Caco-2 (cell line): ENCODE measurements around the gene ADARB1. TPM values are rescaled to one million over a fixed set of nuclear protein-coding genes. Genes with fewer than 3 reads are reported as not detected.

Source experiments
- BruUV-seq: library from RNA; stranded (reverse); fragments of 400-500 nt; replicated peaks from 2 replicates; lab custom pipeline; 2021; lab: Mats Ljungman, UMichigan
- CTCF ChIA-PET: fragments of 300-600 bp; sonication (Branson Sonifier 250); formaldehyde crosslinking; loops from one replicate; lab custom pipeline; 2022; ENCODE audit warnings: antibody characterized with exemption; lab: Charles Lee
- POLR2A ChIA-PET: fragments of 300-600 bp; sonication (Branson Sonifier 250); formaldehyde crosslinking; loops from one replicate; lab custom pipeline; 2022; ENCODE audit warnings: antibody characterized with exemption; lab: Charles Lee
- DNase-seq, 2 experiments: peaks; one replicate each; pipeline versions ENCODE4 v3.0.0 to v3.0.0-alpha.2; 2020 to 2022
- H3K27me3 ChIP-seq: replicated peaks from 2 replicates; pipeline ENCODE4 v1.6.0; 2011; ENCODE audit warnings: low read length; ENCODE audit not compliant: control insufficient read depth, insufficient read depth
- H3K36me3 ChIP-seq: 2 replicates; pipeline ENCODE4 v1.5.1; 2011; ENCODE audit warnings: low read length; ENCODE audit not compliant: control insufficient read depth, insufficient read depth
- H3K4me1 ChIP-seq: fragments of 250-450 bp; sonication (Bioruptor Pico); 2 replicates; pipeline ENCODE4 v1.5.1; 2020; ENCODE audit warnings: mild to moderate bottlenecking
- H3K4me3 ChIP-seq: 2 replicates; pipeline ENCODE4 v1.5.1; 2011; ENCODE audit warnings: low read depth, mild to moderate bottlenecking, control low read depth, low read length
- H3K9me3 ChIP-seq: fragments of 250-450 bp; sonication (Bioruptor Pico); 2 replicates; pipeline ENCODE4 v1.5.1; 2020; ENCODE audit warnings: mild to moderate bottlenecking, moderate library complexity
- H3K27ac Mint-ChIP-seq: one replicate; pipeline ENCODE4 v1.8.0; 2022; ENCODE audit warnings: mixed read lengths; ENCODE audit not compliant: unreplicated experiment
- H3K27me3 Mint-ChIP-seq: one replicate; pipeline ENCODE4 v1.8.0; 2022; ENCODE audit warnings: mixed read lengths; ENCODE audit not compliant: insufficient read depth, unreplicated experiment
- H3K36me3 Mint-ChIP-seq: one replicate; pipeline ENCODE4 v1.8.0; 2022; ENCODE audit warnings: mild to moderate bottlenecking, mixed read lengths; ENCODE audit not compliant: insufficient read depth, unreplicated experiment
- H3K4me1 Mint-ChIP-seq: one replicate; pipeline ENCODE4 v1.8.0; 2022; ENCODE audit warnings: low read depth, mixed read lengths; ENCODE audit not compliant: unreplicated experiment
- H3K4me3 Mint-ChIP-seq: one replicate; pipeline ENCODE4 v1.8.0; 2022; ENCODE audit warnings: mild to moderate bottlenecking, moderate library complexity, mixed read lengths; ENCODE audit not compliant: unreplicated experiment
- H3K9me3 Mint-ChIP-seq: one replicate; pipeline ENCODE4 v1.8.0; 2022; ENCODE audit warnings: mixed read lengths; ENCODE audit not compliant: unreplicated experiment
- intact Hi-C: fragments of 100-400 bp; cut with micrococcal nuclease; formaldehyde crosslinking; loops from one replicate; pipeline ENCODE4 v1.10.0; 2022; ENCODE audit not compliant: unreplicated experiment
- total RNA-seq: library from RNA; stranded (reverse); gene quantifications from 2 replicates; pipeline ENCODE4 v1.2.3, GENCODE V29; 2022
- TF ChIP-seq, protein P1 (sequence below), 2 experiments: fragments of 200-600 bp in 1 of 2; IDR thresholded peaks; 1 replicate in 1 of 2; 2 replicates in 1 of 2; pipeline versions ENCODE4 v1.5.1 to v1.8.0; 2011 to 2022; ENCODE audit warnings: antibody characterized with exemption in 1 of 2, control low read depth in 1 of 2, inconsistent platforms in 1 of 2, low read depth in 1 of 2, low read length in 1 of 2, mild to moderate bottlenecking in 1 of 2, moderate library complexity in 1 of 2; ENCODE audit not compliant: insufficient read depth in 1 of 2, severe bottlenecking in 1 of 2, unreplicated experiment in 1 of 2

Gene ADARB1
- total RNA-seq, 1 experiment from 2014 or later, result 25.4 TPM

GRCh38 chr21:45183852-45184251, 109.5 kb downstream of the ADARB1 start:
- intact Hi-C loops, result no loop called here
- TF ChIP-seq, protein P1, sequence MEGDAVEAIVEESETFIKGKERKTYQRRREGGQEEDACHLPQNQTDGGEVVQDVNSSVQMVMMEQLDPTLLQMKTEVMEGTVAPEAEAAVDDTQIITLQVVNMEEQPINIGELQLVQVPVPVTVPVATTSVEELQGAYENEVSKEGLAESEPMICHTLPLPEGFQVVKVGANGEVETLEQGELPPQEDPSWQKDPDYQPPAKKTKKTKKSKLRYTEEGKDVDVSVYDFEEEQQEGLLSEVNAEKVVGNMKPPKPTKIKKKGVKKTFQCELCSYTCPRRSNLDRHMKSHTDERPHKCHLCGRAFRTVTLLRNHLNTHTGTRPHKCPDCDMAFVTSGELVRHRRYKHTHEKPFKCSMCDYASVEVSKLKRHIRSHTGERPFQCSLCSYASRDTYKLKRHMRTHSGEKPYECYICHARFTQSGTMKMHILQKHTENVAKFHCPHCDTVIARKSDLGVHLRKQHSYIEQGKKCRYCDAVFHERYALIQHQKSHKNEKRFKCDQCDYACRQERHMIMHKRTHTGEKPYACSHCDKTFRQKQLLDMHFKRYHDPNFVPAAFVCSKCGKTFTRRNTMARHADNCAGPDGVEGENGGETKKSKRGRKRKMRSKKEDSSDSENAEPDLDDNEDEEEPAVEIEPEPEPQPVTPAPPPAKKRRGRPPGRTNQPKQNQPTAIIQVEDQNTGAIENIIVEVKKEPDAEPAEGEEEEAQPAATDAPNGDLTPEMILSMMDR (IDR thresholded peaks at IDR 0.05; ENCODE audit: insufficient read depth in 1 of 2, low read depth in 1 of 2, low read length in 1 of 2, severe bottlenecking in 1 of 2, unreplicated experiment in 1 of 2), result no peak
- Histone ChIP-seq H3K36me3 (no peaks in the 10 kb centered on the region), H3K4me1 (no peaks in the 10 kb centered on the region), H3K9me3 (peaks cover 22% of the 10 kb centered on the region), H3K4me3 (no peak overlapping the region), H3K27me3 (no peaks in the 10 kb centered on the region)
- Mint-ChIP-seq H3K9me3 (peaks cover 22% of the 10 kb centered on the region), H3K27ac (no peak overlapping the region), H3K4me3 (no peak overlapping the region), H3K4me1 (no peaks in the 10 kb centered on the region), H3K27me3 (no peaks in the 10 kb centered on the region), H3K36me3 (peaks cover 8% of the 10 kb centered on the region)
- POLR2A ChIA-PET, result no interaction called here
- no peak for DNase-seq
- BruUV-seq, result no TSS peak
- CTCF ChIA-PET, result no interaction called here

- no TSS peak for BruUV-seq
- ChIA-PET CTCF (no interaction called here), POLR2A (no interaction called here)
- peaks cover 11% of the 10 kb centered on the region for H3K36me3 Mint-ChIP-seq
- no peak overlapping the region for H3K4me3 Mint-ChIP-seq
- DNase-seq, result no peak
- intact Hi-C loops, result no loop called here
- no peak overlapping the region for H3K27ac Mint-ChIP-seq
- H3K27me3 Mint-ChIP-seq, result no peaks in the 10 kb centered on the region
- TF ChIP-seq, protein P1 (IDR thresholded peaks at IDR 0.05; ENCODE audit: insufficient read depth in 1 of 2, low read depth in 1 of 2, low read length in 1 of 2, severe bottlenecking in 1 of 2, unreplicated experiment in 1 of 2), result no peak
- Histone ChIP-seq H3K9me3 (peaks cover 28% of the 10 kb centered on the region), H3K4me1 (no peaks in the 10 kb centered on the region), H3K27me3 (no peaks in the 10 kb centered on the region), H3K4me3 (no peak overlapping the region), H3K36me3 (no peaks in the 10 kb centered on the region)
- no peaks in the 10 kb centered on the region for H3K4me1 Mint-ChIP-seq
- H3K9me3 Mint-ChIP-seq, result peaks cover 32% of the 10 kb centered on the region
Measured at GRCh38 chr21:45184869-45185268, 110.5 kb downstream of the ADARB1 start.

- BruUV-seq, result no TSS peak
- H3K9me3 Mint-ChIP-seq, result peaks cover 43% of the 10 kb centered on the region
- no peak overlapping the region for H3K27ac Mint-ChIP-seq
- DNase-seq, result no peak
- Histone ChIP-seq H3K4me3 (no peak overlapping the region), H3K36me3 (no peaks in the 10 kb centered on the region), H3K27me3 (no peaks in the 10 kb centered on the region), H3K9me3 (peaks cover 33% of the 10 kb centered on the region), H3K4me1 (no peaks in the 10 kb centered on the region)
- TF ChIP-seq, protein P1 (IDR thresholded peaks at IDR 0.05; ENCODE audit: insufficient read depth in 1 of 2, low read depth in 1 of 2, low read length in 1 of 2, severe bottlenecking in 1 of 2, unreplicated experiment in 1 of 2), result no peak
- H3K27me3 Mint-ChIP-seq, result no peaks in the 10 kb centered on the region
- intact Hi-C loops, result no loop called here
- peaks cover 15% of the 10 kb centered on the region for H3K36me3 Mint-ChIP-seq
- no peak overlapping the region for H3K4me3 Mint-ChIP-seq
- ChIA-PET POLR2A (no interaction called here), CTCF (no interaction called here)
- no peaks in the 10 kb centered on the region for H3K4me1 Mint-ChIP-seq
Measured at GRCh38 chr21:45186709-45187108, 112.3 kb downstream of the ADARB1 start.
